Calu3 (cell line): ENCODE measurements around the gene MAPK4. TPM values are rescaled to one million over a fixed set of nuclear protein-coding genes. Genes with fewer than 3 reads are reported as not detected.
"Not testable (repeated sequence)": the region's sequence is repeated elsewhere in the genome, so short reads cannot be mapped to it uniquely, and the experiment has no call there.

Source experiments
- BruUV-seq: library from RNA; stranded (reverse); fragments of 400-500 nt; replicated peaks from 2 replicates; lab custom pipeline; 2021; lab: Mats Ljungman, UMichigan
- CTCF ChIA-PET: fragments of 300-600 bp; sonication (Branson Sonifier 250); formaldehyde crosslinking; loops from one replicate; lab custom pipeline; 2022; ENCODE audit warnings: antibody characterized with exemption; lab: Charles Lee
- DNase-seq: peaks from one replicate; pipeline ENCODE4 v3.0.0; 2022
- H3K27ac Mint-ChIP-seq: one replicate; pipeline ENCODE4 v1.8.0; 2022; ENCODE audit warnings: mixed read lengths; ENCODE audit not compliant: unreplicated experiment
- H3K27me3 Mint-ChIP-seq: one replicate; pipeline ENCODE4 v1.8.0; 2022; ENCODE audit warnings: mixed read lengths; ENCODE audit not compliant: unreplicated experiment
- H3K36me3 Mint-ChIP-seq: one replicate; pipeline ENCODE4 v1.8.0; 2022; ENCODE audit warnings: mild to moderate bottlenecking, moderate library complexity, mixed read lengths; ENCODE audit not compliant: insufficient read depth, unreplicated experiment
- H3K4me1 Mint-ChIP-seq: one replicate; pipeline ENCODE4 v1.8.0; 2022; ENCODE audit warnings: mild to moderate bottlenecking, low read depth, mixed read lengths; ENCODE audit not compliant: unreplicated experiment
- H3K4me3 Mint-ChIP-seq: one replicate; pipeline ENCODE4 v1.8.0; 2022; ENCODE audit warnings: mild to moderate bottlenecking, low read depth, moderate library complexity, mixed read lengths; ENCODE audit not compliant: unreplicated experiment
- H3K9me3 Mint-ChIP-seq: one replicate; pipeline ENCODE4 v1.8.0; 2022; ENCODE audit warnings: low read depth, mixed read lengths; ENCODE audit not compliant: unreplicated experiment
- intact Hi-C: fragments of 100-400 bp; cut with micrococcal nuclease; formaldehyde crosslinking; loops from one replicate; pipeline ENCODE4 v1.10.0; 2022; ENCODE audit not compliant: unreplicated experiment
- total RNA-seq: library from RNA; stranded (reverse); gene quantifications from 2 replicates; pipeline ENCODE4 v1.2.3, GENCODE V29; 2022
- TF ChIP-seq, protein P1 (sequence below): fragments of 200-600 bp; IDR thresholded peaks from one replicate; pipeline ENCODE4 v1.8.0; 2022; ENCODE audit warnings: antibody characterized with exemption; ENCODE audit not compliant: unreplicated experiment

Gene MAPK4
- total RNA-seq, 1 experiment from 2014 or later = not detected

DNA sequence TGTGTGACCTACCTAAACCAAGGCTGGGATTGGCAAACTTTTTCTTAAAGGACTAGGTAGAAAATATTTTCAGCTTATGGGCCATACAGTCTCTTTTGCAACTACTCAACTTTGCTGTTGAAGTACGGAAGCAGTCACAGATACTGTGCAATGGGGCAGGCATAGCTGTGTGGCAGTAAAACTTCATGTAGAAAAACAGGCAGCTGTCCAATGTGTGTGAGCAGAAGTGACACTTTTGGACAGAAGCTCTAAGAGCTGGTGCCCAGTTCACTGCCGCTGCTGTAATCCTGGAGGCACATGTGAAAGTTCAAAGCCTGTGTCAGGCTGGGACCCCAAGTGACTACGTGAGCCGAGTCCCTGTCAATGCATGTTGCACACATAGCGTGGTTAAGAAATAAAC, 46.7 kb downstream of the MAPK4 start:
- no TSS peak for BruUV-seq
- TF ChIP-seq, protein P1, sequence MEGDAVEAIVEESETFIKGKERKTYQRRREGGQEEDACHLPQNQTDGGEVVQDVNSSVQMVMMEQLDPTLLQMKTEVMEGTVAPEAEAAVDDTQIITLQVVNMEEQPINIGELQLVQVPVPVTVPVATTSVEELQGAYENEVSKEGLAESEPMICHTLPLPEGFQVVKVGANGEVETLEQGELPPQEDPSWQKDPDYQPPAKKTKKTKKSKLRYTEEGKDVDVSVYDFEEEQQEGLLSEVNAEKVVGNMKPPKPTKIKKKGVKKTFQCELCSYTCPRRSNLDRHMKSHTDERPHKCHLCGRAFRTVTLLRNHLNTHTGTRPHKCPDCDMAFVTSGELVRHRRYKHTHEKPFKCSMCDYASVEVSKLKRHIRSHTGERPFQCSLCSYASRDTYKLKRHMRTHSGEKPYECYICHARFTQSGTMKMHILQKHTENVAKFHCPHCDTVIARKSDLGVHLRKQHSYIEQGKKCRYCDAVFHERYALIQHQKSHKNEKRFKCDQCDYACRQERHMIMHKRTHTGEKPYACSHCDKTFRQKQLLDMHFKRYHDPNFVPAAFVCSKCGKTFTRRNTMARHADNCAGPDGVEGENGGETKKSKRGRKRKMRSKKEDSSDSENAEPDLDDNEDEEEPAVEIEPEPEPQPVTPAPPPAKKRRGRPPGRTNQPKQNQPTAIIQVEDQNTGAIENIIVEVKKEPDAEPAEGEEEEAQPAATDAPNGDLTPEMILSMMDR = no peak
- Mint-ChIP-seq H3K27ac (no peak overlapping the region), H3K36me3 (no peaks in the 10 kb centered on the region), H3K4me1 (no peaks in the 10 kb centered on the region), H3K4me3 (no peak overlapping the region), H3K27me3 (peaks cover 81% of the 10 kb centered on the region), H3K9me3 (no peaks in the 10 kb centered on the region)
- DNase-seq = no peak
- intact Hi-C loops = no loop called here
- CTCF ChIA-PET = no interaction called here

DNA sequence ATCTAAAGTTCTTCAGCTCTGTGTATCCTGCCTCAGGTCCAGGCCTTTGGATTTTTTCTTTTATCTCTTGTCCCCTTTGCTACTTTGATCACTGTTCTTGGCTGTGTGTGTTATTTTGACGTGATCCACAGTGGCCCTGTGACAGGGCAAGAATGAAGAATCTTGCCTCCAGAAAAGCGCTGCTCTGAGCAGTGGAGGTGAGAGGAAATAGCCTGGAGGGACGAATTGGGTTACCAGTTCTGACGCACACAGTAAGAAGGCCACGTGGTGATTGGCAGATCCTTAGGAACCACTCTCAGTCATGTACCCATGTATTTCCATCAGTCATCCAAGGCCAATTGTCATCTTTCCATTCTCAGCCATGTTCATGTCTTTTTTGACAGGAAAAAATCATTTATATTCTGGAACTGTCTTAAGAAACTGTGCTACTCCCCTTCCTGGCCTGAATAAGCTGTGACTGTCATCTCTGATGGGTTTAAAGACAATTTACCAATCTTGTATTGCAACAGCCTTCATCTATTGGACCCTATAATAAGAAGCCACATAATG, 47.6 kb downstream of the MAPK4 start:
- DNase-seq = no peak
- CTCF ChIA-PET = no interaction called here
- intact Hi-C loops = no loop called here
- H3K4me1 Mint-ChIP-seq = no peaks in the 10 kb centered on the region
- peaks cover 81% of the 10 kb centered on the region for H3K27me3 Mint-ChIP-seq
- H3K9me3 Mint-ChIP-seq = no peaks in the 10 kb centered on the region
- no TSS peak for BruUV-seq
- no peaks in the 10 kb centered on the region for H3K36me3 Mint-ChIP-seq
- H3K27ac Mint-ChIP-seq = no peak overlapping the region
- TF ChIP-seq, protein P1 = no peak
- H3K4me3 Mint-ChIP-seq = no peak overlapping the region

DNA sequence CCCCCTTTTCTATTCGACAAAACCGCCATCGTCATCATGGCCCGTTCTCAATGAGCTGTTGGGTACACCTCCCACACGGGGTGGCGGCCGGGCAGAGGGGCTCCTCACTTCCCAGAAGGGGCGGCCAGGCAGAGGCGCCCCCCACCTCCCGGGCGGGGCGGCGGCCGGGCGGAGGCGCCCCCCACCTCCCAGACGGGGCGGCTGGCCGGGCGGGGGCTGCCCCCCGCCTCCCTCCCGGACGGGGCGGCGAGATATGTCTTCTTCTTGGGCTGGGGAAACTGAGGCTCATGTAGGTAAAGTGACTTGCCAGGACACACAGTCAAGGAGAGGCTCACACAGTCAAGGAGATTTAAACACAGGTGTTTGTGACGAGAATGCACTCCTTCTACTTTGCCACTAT, 49.3 kb downstream of the MAPK4 start:
- CTCF ChIA-PET, BruUV-seq, DNase-seq, H3K4me1 Mint-ChIP-seq, H3K9me3 Mint-ChIP-seq, intact Hi-C loops, H3K4me3 Mint-ChIP-seq, H3K36me3 Mint-ChIP-seq, H3K27ac Mint-ChIP-seq: not testable (repeated sequence)
- H3K27me3 Mint-ChIP-seq = peaks cover 72% of the 10 kb centered on the region

DNA sequence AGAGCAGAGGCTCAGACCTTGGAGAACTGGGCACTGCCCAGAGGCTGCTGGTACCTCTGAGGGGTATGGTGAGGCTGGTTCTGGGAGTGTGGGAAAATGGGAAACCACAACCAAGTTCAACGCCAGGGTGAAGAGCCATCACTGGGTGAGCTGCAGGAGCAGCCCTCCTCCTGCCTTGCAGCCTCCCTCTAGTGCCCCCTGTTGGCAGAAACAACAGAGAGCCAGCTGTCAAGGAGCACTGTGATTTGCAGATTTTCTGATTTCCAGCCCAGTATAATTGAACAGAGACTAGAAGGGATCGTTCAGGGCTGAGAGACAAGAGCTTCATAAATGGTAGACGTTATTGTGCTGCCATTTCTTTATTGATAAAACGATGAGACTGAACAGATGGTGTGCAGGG, 50.5 kb downstream of the MAPK4 start:
- Mint-ChIP-seq H3K4me3 (no peak overlapping the region), H3K4me1 (peaks cover 8% of the 10 kb centered on the region), H3K9me3 (no peaks in the 10 kb centered on the region), H3K27ac (no peak overlapping the region), H3K36me3 (no peaks in the 10 kb centered on the region), H3K27me3 (peaks cover 67% of the 10 kb centered on the region)
- CTCF ChIA-PET = no interaction called here
- no peak for DNase-seq
- TF ChIP-seq, protein P1 = peak; percentile 16
- no TSS peak for BruUV-seq
- intact Hi-C loops = no loop called here

GRCh38 chr18:50611529-50611941, 51.6 kb downstream of the MAPK4 start:
- no peak for DNase-seq
- BruUV-seq = no TSS peak
- CTCF ChIA-PET = no interaction called here
- H3K4me1 Mint-ChIP-seq = peaks cover 8% of the 10 kb centered on the region
- intact Hi-C loops = no loop called here
- TF ChIP-seq, protein P1 = no peak
- no peak overlapping the region for H3K4me3 Mint-ChIP-seq
- H3K27ac Mint-ChIP-seq = no peak overlapping the region
- H3K27me3 Mint-ChIP-seq = peaks cover 67% of the 10 kb centered on the region
- no peaks in the 10 kb centered on the region for H3K9me3 Mint-ChIP-seq
- H3K36me3 Mint-ChIP-seq = no peaks in the 10 kb centered on the region
